ENCODE data around the gene TXNRD2. TPM values are rescaled to one million over a fixed set of nuclear protein-coding genes. Genes with fewer than 3 reads are reported as not detected.

TXNRD2 gene
- total RNA-seq, 1 experiment from 2014 or later: 22.4 TPM

DNA sequence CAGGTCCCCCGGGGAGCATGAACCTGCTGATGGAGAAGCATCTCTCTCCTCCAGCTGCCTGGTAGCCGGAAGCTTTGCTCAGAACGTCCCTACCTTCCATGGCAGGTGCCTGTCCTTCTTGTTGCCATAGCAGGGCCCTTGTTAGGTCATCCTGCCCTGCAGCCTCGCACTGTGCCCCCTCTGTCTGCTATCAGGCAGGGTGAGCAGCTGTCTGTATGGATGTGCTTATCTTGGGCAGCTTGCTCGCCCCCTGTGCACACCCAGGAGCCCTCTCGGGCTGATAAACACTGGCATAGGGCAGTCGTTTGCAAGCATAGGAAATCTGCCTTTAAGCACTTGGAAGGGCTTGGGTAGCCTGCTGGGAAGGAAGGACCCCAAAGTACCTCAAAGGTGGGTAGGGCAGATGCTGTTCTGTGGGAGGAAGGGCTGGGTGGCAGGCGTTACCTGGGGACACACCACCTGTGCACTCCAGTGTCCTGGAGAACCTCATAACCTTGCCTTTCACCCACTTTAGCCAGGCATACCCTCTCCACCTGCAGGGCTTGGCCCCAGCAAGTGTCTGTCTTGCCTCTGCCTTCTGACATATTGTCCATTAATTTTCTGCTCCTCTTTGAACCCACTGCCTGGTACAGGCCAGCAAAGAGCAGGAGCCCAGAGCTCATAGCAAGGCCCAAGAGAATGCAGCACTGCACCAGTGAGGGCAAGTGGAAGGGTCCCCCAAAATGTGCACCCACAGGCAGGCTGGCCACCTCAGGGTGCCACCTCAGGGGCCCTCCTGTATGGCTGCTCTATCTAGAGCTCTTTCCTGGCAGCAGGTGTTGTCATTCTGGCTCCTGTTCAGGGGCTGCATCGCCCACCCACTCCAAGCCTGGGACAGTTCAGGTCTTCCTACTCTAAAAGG, 8.0 kb downstream of the TXNRD2 start:
- ChIA-PET CTCF (no interaction called here), POLR2A (ENCODE audit: unreplicated experiment) (no interaction called here)
- Histone ChIP-seq H3K4me3 (no peak overlapping the region), H4K20me1 (ENCODE audit: insufficient read depth) (no peaks in the 10 kb centered on the region), H3K4me2 (no peak overlapping the region), H3K27ac (no peak overlapping the region), H3K36me3 (ENCODE audit: low read depth) (no peaks in the 10 kb centered on the region), H3K4me1 (replicated peaks; ENCODE audit: insufficient read depth) (no peaks in the 10 kb centered on the region), H3K9me3 (ENCODE audit: insufficient read depth, low read depth) (no peaks in the 10 kb centered on the region; the same call in 1 of the 2 replicates), H3K9me2 (ENCODE audit: insufficient read depth) (no peaks in the 10 kb centered on the region), H3F3A (ENCODE audit: insufficient read depth, low read depth) (no peaks in the 10 kb centered on the region), H3K27me3 (ENCODE audit: insufficient read depth, low read depth) (no peaks in the 10 kb centered on the region), H3K79me2 (ENCODE audit: low read depth) (no peaks in the 10 kb centered on the region), H2AFZ (no peak overlapping the region)
- intact Hi-C loops (cut with micrococcal nuclease; ENCODE audit: unreplicated experiment): no loop called here
- no peak for TF ChIP-seq EZH2 (IDR thresholded peaks at IDR 0.05; ENCODE audit: low read depth)
- no TSS peak for BruUV-seq (replicated peaks)
- DNase-seq: no peak

DNA sequence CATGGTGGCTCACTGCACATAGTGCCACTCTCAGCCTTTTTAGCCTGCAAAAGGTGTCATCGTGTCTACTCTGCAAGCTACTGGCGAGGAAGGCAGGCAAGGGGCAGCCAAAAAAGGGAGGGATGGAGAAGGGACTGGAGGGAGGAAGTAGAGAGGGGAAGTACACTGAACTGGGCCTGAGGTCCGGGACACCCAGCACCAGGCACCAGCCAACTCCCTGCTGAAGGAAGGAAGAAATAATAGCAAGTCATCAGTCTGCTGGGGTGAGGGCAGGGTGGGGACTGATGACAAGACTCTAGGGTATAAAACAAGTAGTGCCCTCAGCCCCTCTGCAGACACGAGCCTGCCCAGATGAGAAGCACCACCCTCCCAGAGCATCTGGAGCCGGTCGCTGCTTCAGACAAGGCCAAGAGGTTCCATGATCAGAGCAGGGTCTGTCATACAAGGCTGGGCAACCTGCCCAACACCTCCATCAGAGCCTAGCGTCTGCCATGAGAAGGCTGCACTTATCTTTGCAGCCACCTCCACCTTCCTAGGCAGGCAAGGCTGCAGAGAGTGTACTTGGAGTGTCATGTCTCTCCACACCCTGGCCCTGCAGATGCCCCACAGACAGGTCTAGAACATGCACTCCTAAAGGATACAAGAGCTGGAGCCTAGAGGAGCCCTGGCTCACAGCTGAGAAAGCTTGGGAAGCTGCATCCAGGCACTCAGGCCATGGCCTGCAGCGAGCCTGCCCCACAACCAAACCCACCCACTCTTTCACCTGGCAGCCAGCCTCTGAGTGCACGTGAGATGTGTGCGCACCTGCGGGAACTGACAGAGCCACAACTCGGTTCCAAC, 9.0 kb downstream of the TXNRD2 start:
- no peak overlapping the region for H3K27ac ChIP-seq
- ChIA-PET POLR2A (ENCODE audit: unreplicated experiment) (no interaction called here), CTCF (no interaction called here)
- no peak overlapping the region for H3K4me3 ChIP-seq
- H3K4me1 ChIP-seq (replicated peaks; ENCODE audit: insufficient read depth): no peaks in the 10 kb centered on the region
- no peak overlapping the region for H3K4me2 ChIP-seq
- no peaks in the 10 kb centered on the region for H3K36me3 ChIP-seq (ENCODE audit: low read depth)
- BruUV-seq (replicated peaks): no TSS peak
- H3K79me2 ChIP-seq (ENCODE audit: low read depth): no peaks in the 10 kb centered on the region
- intact Hi-C loops (cut with micrococcal nuclease; ENCODE audit: unreplicated experiment): no loop called here
- H2AFZ ChIP-seq: no peak overlapping the region
- DNase-seq: no peak
- no peaks in the 10 kb centered on the region for H3K9me2 ChIP-seq (ENCODE audit: insufficient read depth)
- no peaks in the 10 kb centered on the region for H3K27me3 ChIP-seq (ENCODE audit: insufficient read depth, low read depth)
- H3F3A ChIP-seq (ENCODE audit: insufficient read depth, low read depth): no peaks in the 10 kb centered on the region
- H3K9me3 ChIP-seq (ENCODE audit: insufficient read depth, low read depth): no peaks in the 10 kb centered on the region; the same call in 1 of the 2 replicates
- no peak for TF ChIP-seq EZH2 (IDR thresholded peaks at IDR 0.05; ENCODE audit: low read depth)
- TF ChIP-seq, protein P1, sequence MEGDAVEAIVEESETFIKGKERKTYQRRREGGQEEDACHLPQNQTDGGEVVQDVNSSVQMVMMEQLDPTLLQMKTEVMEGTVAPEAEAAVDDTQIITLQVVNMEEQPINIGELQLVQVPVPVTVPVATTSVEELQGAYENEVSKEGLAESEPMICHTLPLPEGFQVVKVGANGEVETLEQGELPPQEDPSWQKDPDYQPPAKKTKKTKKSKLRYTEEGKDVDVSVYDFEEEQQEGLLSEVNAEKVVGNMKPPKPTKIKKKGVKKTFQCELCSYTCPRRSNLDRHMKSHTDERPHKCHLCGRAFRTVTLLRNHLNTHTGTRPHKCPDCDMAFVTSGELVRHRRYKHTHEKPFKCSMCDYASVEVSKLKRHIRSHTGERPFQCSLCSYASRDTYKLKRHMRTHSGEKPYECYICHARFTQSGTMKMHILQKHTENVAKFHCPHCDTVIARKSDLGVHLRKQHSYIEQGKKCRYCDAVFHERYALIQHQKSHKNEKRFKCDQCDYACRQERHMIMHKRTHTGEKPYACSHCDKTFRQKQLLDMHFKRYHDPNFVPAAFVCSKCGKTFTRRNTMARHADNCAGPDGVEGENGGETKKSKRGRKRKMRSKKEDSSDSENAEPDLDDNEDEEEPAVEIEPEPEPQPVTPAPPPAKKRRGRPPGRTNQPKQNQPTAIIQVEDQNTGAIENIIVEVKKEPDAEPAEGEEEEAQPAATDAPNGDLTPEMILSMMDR (conservative IDR thresholded peaks at IDR 0.05): no peak
- no peaks in the 10 kb centered on the region for H4K20me1 ChIP-seq (ENCODE audit: insufficient read depth)

DNA sequence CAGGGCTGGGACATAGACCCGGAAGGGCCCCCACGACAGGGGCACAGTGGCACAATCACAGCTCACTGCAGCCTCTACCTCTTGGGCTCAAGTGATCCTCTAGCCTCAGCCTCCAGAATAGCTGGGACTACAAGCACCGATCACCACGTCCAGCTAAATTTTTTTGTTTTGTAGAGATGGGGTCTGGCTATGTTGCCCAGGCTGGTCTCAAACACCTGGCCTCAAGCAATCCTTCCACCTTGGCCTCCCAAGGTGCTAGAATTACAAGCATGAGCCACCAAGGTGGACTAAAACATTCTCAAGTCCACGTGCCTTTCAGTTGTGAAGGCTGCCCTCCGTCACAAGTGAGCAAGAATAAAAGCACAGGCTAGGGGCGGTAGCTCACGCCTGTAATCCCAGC, 10.1 kb downstream of the TXNRD2 start:
- Histone ChIP-seq H3K27ac (no peak overlapping the region), H3K4me3 (no peak overlapping the region), H3K4me1 (replicated peaks; ENCODE audit: insufficient read depth) (no peaks in the 10 kb centered on the region), H2AFZ (no peak overlapping the region), H3K36me3 (ENCODE audit: low read depth) (no peaks in the 10 kb centered on the region), H3K79me2 (ENCODE audit: low read depth) (no peaks in the 10 kb centered on the region), H3K9me2 (ENCODE audit: insufficient read depth) (no peaks in the 10 kb centered on the region), H3F3A (ENCODE audit: insufficient read depth, low read depth) (no peaks in the 10 kb centered on the region), H3K9me3 (ENCODE audit: insufficient read depth, low read depth) (no peaks in the 10 kb centered on the region; the same call in 1 of the 2 replicates), H4K20me1 (ENCODE audit: insufficient read depth) (no peaks in the 10 kb centered on the region), H3K27me3 (ENCODE audit: insufficient read depth, low read depth) (no peaks in the 10 kb centered on the region), H3K4me2 (no peak overlapping the region)
- BruUV-seq (replicated peaks): no TSS peak
- ChIA-PET POLR2A (ENCODE audit: unreplicated experiment) (no interaction called here), CTCF (no interaction called here)
- no peak for DNase-seq
- intact Hi-C loops (cut with micrococcal nuclease; ENCODE audit: unreplicated experiment): no loop called here
- TF ChIP-seq, protein P1 (conservative IDR thresholded peaks at IDR 0.05): no peak
- TF ChIP-seq EZH2 (IDR thresholded peaks at IDR 0.05; ENCODE audit: low read depth): no peak

Data from PC-9 (cell line).